HG03575 (cell line): ENCODE data around the gene UBE2J2.

Source experiments
- ATAC-seq: cut with Tn5 transposase; IDR thresholded peaks from one replicate; pipeline ENCODE4 v1.9.1; 2021; ENCODE audit not compliant: unreplicated experiment, insufficient number of reproducible peaks, low FRiP score; ENCODE audit errors: extremely low read depth

The UBE2J2 gene

GRCh38 chr1:1310476-1311053, 36.9 kb upstream of the UBE2J2 start:
- no peak for ATAC-seq

GRCh38 chr1:1310109-1310385, 36.4 kb upstream of the UBE2J2 start:
- no peak for ATAC-seq

GRCh38 chr1:1309251-1310108, 35.8 kb upstream of the UBE2J2 start:
- no peak for ATAC-seq

GRCh38 chr1:1308756-1309250, 35.1 kb upstream of the UBE2J2 start:
- ATAC-seq, result no peak

- no peak for ATAC-seq
Observed at GRCh38 chr1:1307923-1308755, 34.5 kb upstream of the UBE2J2 start, which contains the start of the genes ACAP3 and PUSL1. ACAP3 (minus strand) TSS chr1:1307930; CDS start chr1:1307815, 115 bp downstream. PUSL1 (plus strand) TSS chr1:1308597; CDS start chr1:1308644, 47 bp downstream.

- no peak for ATAC-seq
Observed at GRCh38 chr1:1307261-1307922, 33.7 kb upstream of the UBE2J2 start.

- ATAC-seq, result no peak
Observed at GRCh38 chr1:1306661-1307260, 33.1 kb upstream of the UBE2J2 start.

GRCh38 chr1:1306070-1306660, 32.5 kb upstream of the UBE2J2 start:
- no peak for ATAC-seq

- no peak for ATAC-seq
Observed at GRCh38 chr1:1305300-1306069, 31.8 kb upstream of the UBE2J2 start.

GRCh38 chr1:1304331-1305299, 31.0 kb upstream of the UBE2J2 start:
- ATAC-seq, result no peak

- no peak for ATAC-seq
Observed at GRCh38 chr1:1303736-1304135, 30.1 kb upstream of the UBE2J2 start.

GRCh38 chr1:1302951-1303509, 29.4 kb upstream of the UBE2J2 start:
- no peak for ATAC-seq

GRCh38 chr1:1302006-1302430, 28.4 kb upstream of the UBE2J2 start:
- no peak for ATAC-seq

GRCh38 chr1:1300352-1300739, 26.7 kb upstream of the UBE2J2 start:
- no peak for ATAC-seq

- ATAC-seq, result no peak
Observed at GRCh38 chr1:1299686-1300351, 26.2 kb upstream of the UBE2J2 start.
